Measurements from ENCODE around the gene PAEP. TPM values are rescaled to one million over a fixed set of nuclear protein-coding genes. Genes with fewer than 3 reads are reported as not detected.
"Not testable (repeated sequence)": the region's sequence is repeated elsewhere in the genome, so short reads cannot be mapped to it uniquely, and the experiment has no call there.

Gene PAEP
- total RNA-seq, result not detected
- not detected for polyA plus RNA-seq
- long read RNA-seq, donor 1, result 0 reads
- long read RNA-seq, donor 2, result 0 reads
- long read RNA-seq, donor 3, result 0 reads

- 88% methylated on average over 20 of the region's 20 CpGs for WGBS, 2 donors
- Histone ChIP-seq H3K9me3 (no peaks in the 10 kb centered on the region), H3K27ac (no peak within 1 kb of the TSS), H3K27me3 (peaks cover 0 to 37% (median 21%) of the 10 kb centered on the region in 7 donors), H3K4me1 (no peaks in the 10 kb centered on the region), H3K4me3 (no peak within 1 kb of the TSS), H3K36me3 (no peaks in the 10 kb centered on the region)
- DNase-seq (no peak), ATAC-seq (no peak)
- TF ChIP-seq CTCF (IDR thresholded peaks at IDR 0.05), result no peak
- intact Hi-C loops (cut with DNase I), result no loop called here
These were observed at the start of gene PAEP for GRCh38 chr9:135561391-135562234. PAEP (plus strand) TSS chr9:135561756.

- intact Hi-C loops (cut with DNase I), result no loop called here
- TF ChIP-seq CTCF (IDR thresholded peaks at IDR 0.05), result no peak
- peaks cover 0 to 21% (median 12%) of the 10 kb centered on the region in 11 donors for H3K9me3 ChIP-seq
- no peak for ATAC-seq
- peaks cover 0 to 3% (median 0%) of the 10 kb centered on the region in 7 donors for H3K27me3 ChIP-seq
- H3K4me1 ChIP-seq, result peaks cover 0 to 7% (median 0%) of the 10 kb centered on the region in 9 donors
- no peak for DNase-seq
- 80 to 83% methylated on average over 10 of the region's 10 CpGs for WGBS, 2 donors
- H3K4me3 ChIP-seq, result no peak overlapping the region
- H3K27ac ChIP-seq, result no peak overlapping the region
- H3K36me3 ChIP-seq, result no peaks in the 10 kb centered on the region
These were observed 49.3 kb upstream of the PAEP start for GRCh38 chr9:135512241-135512603.

GRCh38 chr9:135512904-135513303, 48.7 kb upstream of the PAEP start:
- 66 to 67% methylated on average over 7 of the region's 7 CpGs for WGBS, 2 donors
- H3K9me3 ChIP-seq, result peaks cover 0 to 21% (median 12%) of the 10 kb centered on the region in 11 donors
- peaks cover 0 to 7% (median 0%) of the 10 kb centered on the region in 9 donors for H3K4me1 ChIP-seq
- no peaks in the 10 kb centered on the region for H3K36me3 ChIP-seq
- DNase-seq (no peak), ATAC-seq (peak in 3 of 8 donors; percentile 22 to 39 (median 33))
- TF ChIP-seq CTCF (IDR thresholded peaks at IDR 0.05), result no peak
- H3K27ac ChIP-seq, result no peak overlapping the region
- peaks cover 0 to 3% (median 0%) of the 10 kb centered on the region in 7 donors for H3K27me3 ChIP-seq
- no peak overlapping the region for H3K4me3 ChIP-seq
- intact Hi-C loops (cut with DNase I), result no loop called here

- Histone ChIP-seq H3K9me3 (peaks cover 0 to 19% (median 12%) of the 10 kb centered on the region in 11 donors), H3K27me3 (peaks cover 0 to 3% (median 0%) of the 10 kb centered on the region in 7 donors), H3K27ac (no peak overlapping the region), H3K36me3 (no peaks in the 10 kb centered on the region), H3K4me1 (peaks cover 0 to 7% (median 0%) of the 10 kb centered on the region in 9 donors), H3K4me3 (no peak overlapping the region)
- peak in 1 of 2 donors; percentile 2 for DNase-seq
- peak in 3 of 8 donors; percentile 20 to 66 (median 24) for ATAC-seq
- WGBS, 2 donors, result 83 to 85% methylated on average over 18 to 19 of the region's 19 CpGs
- intact Hi-C loops (cut with DNase I), result no loop called here
- TF ChIP-seq CTCF (IDR thresholded peaks at IDR 0.05), result no peak
These were observed 48.2 kb upstream of the PAEP start for GRCh38 chr9:135513351-135513846.

- H3K27me3 ChIP-seq; H3K36me3 ChIP-seq; H3K27ac ChIP-seq; intact Hi-C loops (cut with DNase I); DNase-seq; H3K4me3 ChIP-seq; H3K4me1 ChIP-seq; ATAC-seq: not testable (repeated sequence)
- peaks cover 0 to 15% (median 8%) of the 10 kb centered on the region in 11 donors for H3K9me3 ChIP-seq
- WGBS, 2 donors, result 88% methylated on average over 9 of the region's 9 CpGs
These were observed 47.6 kb upstream of the PAEP start for GRCh38 chr9:135513906-135514305.
